UCSD-AML1 (cell line): ENCODE results near the gene CIAO2B.

ENCODE experiments used
- DNase-seq: peaks from one replicate; lab custom pipeline; 2025; ENCODE audit not compliant: unreplicated experiment; lab: John Stamatoyannopoulos, UW

The CIAO2B gene

DNA sequence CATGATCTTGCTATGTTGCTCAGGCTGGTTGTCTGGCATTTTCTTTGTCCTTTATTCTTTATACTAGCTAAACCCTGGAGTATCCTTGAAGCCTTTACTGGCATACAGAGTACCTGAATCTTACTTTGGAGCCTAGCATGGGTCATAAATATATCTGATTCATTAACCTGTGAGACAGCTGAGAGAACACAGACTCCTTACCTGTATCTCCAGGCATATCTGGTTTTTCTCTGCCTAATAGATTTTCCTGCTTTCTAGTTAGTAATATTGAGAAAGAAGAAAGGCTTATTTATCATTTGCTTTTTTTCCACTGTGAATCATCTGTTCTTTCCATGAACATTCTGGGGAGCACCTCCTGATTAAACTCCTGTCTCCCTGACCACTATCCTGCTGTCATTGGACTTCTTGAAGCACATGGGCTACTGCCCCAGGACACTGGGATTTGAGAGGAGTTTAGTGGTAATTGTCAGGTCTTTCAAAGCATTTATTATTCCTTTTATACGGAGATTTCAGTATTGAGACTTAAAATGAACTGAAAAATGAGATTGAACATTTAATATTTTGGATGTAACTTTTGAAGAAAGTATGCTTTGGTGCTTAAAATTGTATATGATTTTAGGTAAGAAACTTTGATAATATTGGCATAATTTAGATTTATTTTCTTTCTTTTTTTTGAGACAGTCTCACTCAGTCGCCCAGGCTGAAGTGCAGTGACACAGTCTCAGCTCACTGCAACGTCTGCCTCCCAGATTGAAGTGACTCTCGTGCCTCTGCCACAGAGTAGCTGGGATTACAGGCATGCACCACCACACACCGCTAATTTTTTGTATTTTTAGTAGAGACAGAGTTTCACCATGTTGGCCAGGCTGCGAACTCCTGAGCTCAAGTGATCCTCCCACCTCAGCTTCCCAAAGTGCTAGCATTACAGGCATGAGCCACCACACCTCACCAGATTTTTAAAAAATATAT, 45.3 kb downstream of the CIAO2B start:
- DNase-seq: no peak

DNA sequence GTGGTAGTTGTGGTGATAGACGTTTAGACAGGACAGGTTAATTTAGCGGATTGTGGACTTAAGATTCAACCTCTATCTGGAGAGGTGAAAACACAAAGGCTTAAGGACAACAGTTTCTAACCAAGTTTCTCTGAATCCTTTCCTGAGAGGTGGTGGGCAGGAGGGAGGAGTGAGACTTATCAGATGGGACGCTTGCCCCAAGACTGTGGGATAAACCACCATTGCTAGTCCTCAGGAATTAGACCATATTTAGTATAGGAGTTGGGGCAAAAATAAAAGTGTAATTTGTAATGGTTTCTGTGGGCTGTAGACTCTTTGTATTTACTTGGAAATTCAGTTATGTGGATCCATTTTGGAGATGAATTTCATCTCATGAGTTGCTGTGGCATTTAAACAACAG, 47.3 kb downstream of the CIAO2B start:
- no peak for DNase-seq

DNA sequence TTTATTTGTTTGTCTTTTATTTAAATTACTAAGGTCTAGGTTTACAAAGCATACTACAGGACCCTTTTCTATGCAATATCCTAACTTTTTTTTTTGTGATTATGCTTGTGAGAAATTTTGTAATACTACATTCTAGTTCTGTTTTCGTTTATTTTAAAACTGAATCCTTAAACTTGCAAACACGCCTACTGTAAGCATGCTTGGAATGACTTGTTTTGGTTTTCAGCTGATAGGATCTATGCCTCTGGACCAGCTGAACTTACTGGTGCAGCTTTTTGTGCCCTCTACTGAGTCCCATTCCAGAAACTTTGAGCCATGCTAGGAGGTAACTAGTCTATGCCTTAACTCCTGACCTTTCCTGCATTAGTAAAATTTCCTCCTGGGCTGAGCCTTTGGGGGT, 47.9 kb downstream of the CIAO2B start:
- DNase-seq: no peak

DNA sequence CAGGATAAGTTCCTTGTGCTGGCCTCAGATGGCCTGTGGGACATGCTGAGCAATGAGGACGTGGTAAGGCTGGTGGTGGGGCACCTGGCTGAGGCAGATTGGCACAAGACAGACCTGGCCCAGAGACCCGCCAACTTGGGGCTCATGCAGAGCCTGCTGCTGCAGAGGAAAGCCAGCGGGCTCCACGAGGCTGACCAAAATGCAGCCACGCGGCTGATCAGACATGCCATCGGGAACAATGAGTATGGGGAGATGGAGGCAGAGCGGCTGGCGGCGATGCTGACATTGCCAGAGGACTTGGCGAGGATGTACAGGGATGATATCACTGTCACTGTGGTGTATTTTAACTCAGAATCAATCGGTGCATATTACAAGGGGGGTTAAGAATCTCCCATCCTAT, 48.7 kb downstream of the CIAO2B start:
- no peak for DNase-seq

DNA sequence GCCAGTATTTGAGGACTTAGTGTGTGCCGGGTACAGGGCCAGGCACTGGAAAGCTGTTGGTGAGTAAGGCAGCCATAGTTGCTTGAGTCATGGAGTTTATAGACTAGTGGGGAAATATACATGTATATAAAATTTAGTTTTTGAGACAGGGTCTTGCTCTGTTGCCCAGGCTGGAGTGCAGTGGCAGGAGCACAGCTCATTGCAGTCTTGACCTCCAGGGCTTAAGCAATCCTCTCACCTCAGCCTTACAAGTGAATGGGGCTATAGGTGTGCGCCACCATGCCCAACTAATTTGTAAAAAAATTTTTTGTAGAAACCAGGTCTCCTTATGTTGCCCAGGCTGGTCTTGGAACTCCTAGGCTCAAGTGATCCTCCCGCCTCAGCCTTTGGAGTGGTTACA, 51.5 kb downstream of the CIAO2B start:
- DNase-seq: no peak
